Mesendoderm (in vitro differentiated cells): ENCODE measurements around the gene CCDC187.

Experiments
- DNase-seq: peaks from one replicate; pipeline ENCODE4 v3.0.0; 2013
- H2AK5ac ChIP-seq: 2 replicates; pipeline ENCODE4 v1.6.1; 2013; ENCODE audit warnings: low read length, inconsistent platforms
- H2BK120ac ChIP-seq: 2 replicates; pipeline ENCODE4 v1.6.1; 2013; ENCODE audit warnings: low read depth, mild to moderate bottlenecking, low read length, moderate library complexity, mixed read lengths
- H2BK15ac ChIP-seq: replicated peaks from 2 replicates; pipeline ENCODE4 v1.6.1; 2013; ENCODE audit warnings: low read depth, mild to moderate bottlenecking, moderate library complexity
- H2BK5ac ChIP-seq: 2 replicates; pipeline ENCODE4 v1.6.1; 2013; ENCODE audit warnings: low read length, inconsistent platforms
- H3K18ac ChIP-seq: 2 replicates; pipeline ENCODE4 v1.6.1; 2013; ENCODE audit warnings: mild to moderate bottlenecking, low read length, mixed read lengths
- H3K23ac ChIP-seq: one replicate; pipeline ENCODE4 v1.6.1; 2013; ENCODE audit warnings: low read length
- H3K27ac ChIP-seq: 2 replicates; pipeline ENCODE4 v1.5.1; 2013; ENCODE audit warnings: low read depth, mild to moderate bottlenecking, inconsistent platforms, low read length, moderate library complexity
- H3K27me3 ChIP-seq: 2 replicates; pipeline ENCODE4 v1.6.1; 2013; ENCODE audit warnings: low read length, control low read depth, mild to moderate bottlenecking, inconsistent platforms; ENCODE audit not compliant: insufficient read depth, poor library complexity
- H3K36me3 ChIP-seq: 2 replicates; pipeline ENCODE4 v1.6.1; 2013; ENCODE audit warnings: low read length, inconsistent platforms; ENCODE audit not compliant: control insufficient read depth, insufficient read depth
- H3K4ac ChIP-seq: one replicate; pipeline ENCODE4 v1.6.1; 2013; ENCODE audit warnings: low read depth, mild to moderate bottlenecking, low read length, moderate library complexity
- H3K4me1 ChIP-seq: 2 replicates; pipeline ENCODE4 v1.6.1; 2013; ENCODE audit warnings: low read depth, low read length, inconsistent platforms; ENCODE audit not compliant: control insufficient read depth
- H3K4me2 ChIP-seq: 2 replicates; pipeline ENCODE4 v1.6.1; 2013; ENCODE audit warnings: low read length
- H3K4me3 ChIP-seq: 2 replicates; pipeline ENCODE4 v1.5.1; 2013; ENCODE audit warnings: mild to moderate bottlenecking, low read length
- H3K56ac ChIP-seq: one replicate; pipeline ENCODE4 v1.6.1; 2013; ENCODE audit warnings: low read length
- H3K79me1 ChIP-seq: 2 replicates; pipeline ENCODE4 v1.6.1; 2013; ENCODE audit warnings: low read length, inconsistent platforms
- H3K79me2 ChIP-seq: 2 replicates; pipeline ENCODE4 v1.6.1; 2013; ENCODE audit warnings: mild to moderate bottlenecking, low read length; ENCODE audit not compliant: control insufficient read depth, insufficient read depth
- H3K9ac ChIP-seq: 2 replicates; pipeline ENCODE4 v1.6.1; 2013; ENCODE audit warnings: low read length, inconsistent platforms
- H4K5ac ChIP-seq: one replicate; pipeline ENCODE4 v1.6.1; 2013; ENCODE audit warnings: low read length
- H4K8ac ChIP-seq: one replicate; pipeline ENCODE4 v1.6.1; 2013; ENCODE audit warnings: low read depth, mild to moderate bottlenecking, control low read depth, low read length, moderate library complexity
- WGBS: extraction: QIAGEN DNeasy Blood & Tissue Kit; methylation state at CpG from one replicate; pipeline ENCODE4 v1.1.7; 2013; ENCODE audit warnings: low lambda C conversion rate, missing lambda C conversion rate; ENCODE audit not compliant: insufficient coverage; ENCODE audit errors: extremely low coverage; 5-methylcytosine and 5-hydroxymethylcytosine counted together

CCDC187 gene

GRCh38 chr9:136299116-136299515 is 4.8 kb downstream of the CCDC187 start:
- Histone ChIP-seq H3K36me3 (no peaks in the 10 kb centered on the region), H4K8ac (no peak overlapping the region), H3K27ac (no peak overlapping the region), H3K9ac (no peak overlapping the region), H3K79me2 (no peaks in the 10 kb centered on the region), H3K4me2 (no peak overlapping the region), H2BK120ac (no peak overlapping the region), H3K18ac (no peak overlapping the region), H3K4ac (no peak overlapping the region), H4K5ac (no peak overlapping the region), H2BK5ac (no peak overlapping the region), H3K79me1 (no peaks in the 10 kb centered on the region), H2BK15ac (no peak overlapping the region), H2AK5ac (no peak overlapping the region), H3K56ac (no peak overlapping the region), H3K4me1 (no peaks in the 10 kb centered on the region), H3K27me3 (no peaks in the 10 kb centered on the region), H3K23ac (no peak overlapping the region), H3K4me3 (no peak overlapping the region)
- no peak for DNase-seq
- WGBS, result no CpG with 5 or more reads among the region's 18 CpGs

DNA sequence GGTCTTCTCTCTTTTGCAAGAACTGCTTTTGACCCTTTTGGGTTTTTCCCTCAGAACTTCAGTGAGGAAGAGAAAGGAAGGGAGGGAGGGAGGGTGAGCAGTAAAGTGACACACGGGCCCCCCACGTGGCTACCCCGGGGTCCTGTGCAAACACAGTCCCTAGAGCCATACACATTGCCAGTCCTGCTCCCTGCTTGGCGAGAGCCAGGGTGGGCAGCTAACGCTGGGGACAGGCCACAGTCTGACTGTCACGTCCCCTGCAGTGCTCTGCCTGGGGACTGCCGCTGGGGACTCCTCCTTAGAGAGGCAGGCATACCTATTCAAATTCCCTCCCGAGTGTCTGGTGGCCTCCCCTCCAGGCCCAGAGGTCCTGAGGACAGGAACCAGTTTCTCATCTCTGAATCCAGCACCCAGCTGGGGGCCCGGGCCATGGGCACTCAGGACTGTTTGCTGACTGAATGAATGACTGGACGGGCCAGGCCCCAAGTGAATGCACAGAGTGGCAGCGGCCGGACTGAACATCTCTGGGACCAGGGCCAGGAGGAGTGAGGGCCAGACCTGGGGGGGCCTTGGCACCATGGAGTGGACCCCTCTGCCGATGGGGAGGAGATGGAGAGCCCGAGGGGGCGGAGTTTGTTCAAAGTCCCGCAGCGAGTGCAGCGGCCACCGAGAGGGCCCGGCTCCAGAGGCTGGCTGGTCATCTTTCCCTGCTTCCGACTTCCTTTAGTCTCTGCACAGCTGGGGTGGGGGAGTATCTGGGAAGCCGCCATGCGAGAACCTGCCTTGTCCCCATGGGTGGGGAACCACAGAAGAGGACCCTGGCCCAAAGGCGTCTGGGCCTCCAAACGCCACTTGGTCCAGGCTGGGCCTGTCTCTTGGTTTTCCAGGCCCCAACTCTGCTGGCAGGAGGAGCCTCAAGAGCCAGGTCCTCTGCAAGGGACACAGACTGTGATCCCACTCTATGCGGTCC is 5.8 kb downstream of the CCDC187 start:
- Histone ChIP-seq H3K27ac (no peak overlapping the region), H2AK5ac (no peak overlapping the region), H2BK120ac (no peak overlapping the region), H3K4me2 (no peak overlapping the region), H3K79me2 (no peaks in the 10 kb centered on the region), H3K23ac (no peak overlapping the region), H3K4ac (no peak overlapping the region), H3K27me3 (no peaks in the 10 kb centered on the region), H3K4me1 (no peaks in the 10 kb centered on the region), H2BK5ac (no peak overlapping the region), H3K36me3 (no peaks in the 10 kb centered on the region), H3K79me1 (no peaks in the 10 kb centered on the region), H3K56ac (no peak overlapping the region), H3K9ac (no peak overlapping the region), H3K18ac (no peak overlapping the region), H4K8ac (no peak overlapping the region), H4K5ac (no peak overlapping the region), H2BK15ac (no peak overlapping the region), H3K4me3 (no peak overlapping the region)
- DNase-seq, result no peak
- no CpG with 5 or more reads among the region's 26 CpGs for WGBS

DNA sequence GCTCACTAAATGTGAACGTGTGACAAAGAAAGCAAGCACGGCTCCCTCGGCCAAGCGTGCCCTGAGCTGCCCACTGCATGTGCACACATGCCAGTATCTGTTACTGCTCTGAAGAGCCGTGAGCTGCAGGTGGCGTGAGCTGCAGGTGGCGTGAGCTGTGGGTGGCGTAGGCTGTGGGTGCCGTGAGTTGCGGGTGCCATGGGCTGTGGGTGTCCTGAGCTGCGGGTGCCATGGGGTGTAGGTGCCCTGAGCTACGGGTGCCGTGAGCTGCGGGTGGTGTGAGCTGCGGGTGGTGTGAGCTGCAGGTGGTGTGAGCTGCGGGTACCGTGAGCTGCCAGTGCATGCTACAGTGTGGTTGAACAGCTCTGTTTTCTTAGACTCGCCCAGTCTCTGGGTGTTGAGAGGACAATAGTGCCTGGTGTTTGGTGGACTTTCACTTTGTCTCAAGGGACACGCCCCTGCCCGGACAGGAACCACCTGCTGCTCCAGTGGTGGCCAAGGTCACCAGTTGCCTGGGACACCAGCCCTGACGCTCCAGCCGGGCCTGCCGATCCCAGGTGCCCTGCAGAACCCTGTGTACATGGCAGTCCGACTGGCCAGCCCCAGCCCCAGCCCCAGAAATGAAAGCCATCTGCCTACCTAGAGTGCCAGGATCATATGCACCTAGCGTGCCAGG is 6.7 kb downstream of the CCDC187 start:
- no peak overlapping the region for H3K23ac ChIP-seq
- H3K9ac ChIP-seq, result no peak overlapping the region
- H2BK5ac ChIP-seq, result no peak overlapping the region
- H3K4me1 ChIP-seq, result no peaks in the 10 kb centered on the region
- no peak overlapping the region for H4K5ac ChIP-seq
- H3K4me3 ChIP-seq, result no peak overlapping the region
- no peaks in the 10 kb centered on the region for H3K79me1 ChIP-seq
- no peak overlapping the region for H2BK120ac ChIP-seq
- no peak for DNase-seq
- no peak overlapping the region for H2AK5ac ChIP-seq
- H2BK15ac ChIP-seq, result no peak overlapping the region
- no peak overlapping the region for H3K18ac ChIP-seq
- no peak overlapping the region for H3K4me2 ChIP-seq
- no peak overlapping the region for H3K56ac ChIP-seq
- H3K27me3 ChIP-seq, result no peaks in the 10 kb centered on the region
- H3K4ac ChIP-seq, result no peak overlapping the region
- no peak overlapping the region for H4K8ac ChIP-seq
- no peaks in the 10 kb centered on the region for H3K79me2 ChIP-seq
- H3K36me3 ChIP-seq, result no peaks in the 10 kb centered on the region
- WGBS, result no CpG with 5 or more reads among the region's 25 CpGs
- no peak overlapping the region for H3K27ac ChIP-seq

- Histone ChIP-seq H2BK15ac (no peak overlapping the region), H3K79me1 (no peaks in the 10 kb centered on the region), H3K23ac (no peak overlapping the region), H4K5ac (no peak overlapping the region), H2BK5ac (no peak overlapping the region), H3K27me3 (no peaks in the 10 kb centered on the region), H3K4me2 (no peak overlapping the region), H3K27ac (no peak overlapping the region), H3K18ac (no peak overlapping the region), H3K56ac (no peak overlapping the region), H3K79me2 (no peaks in the 10 kb centered on the region), H4K8ac (no peak overlapping the region), H2BK120ac (no peak overlapping the region), H3K36me3 (no peaks in the 10 kb centered on the region), H2AK5ac (no peak overlapping the region), H3K4me3 (no peak overlapping the region), H3K9ac (no peak overlapping the region), H3K4me1 (no peaks in the 10 kb centered on the region), H3K4ac (no peak overlapping the region)
- DNase-seq, result no peak
- no CpG with 5 or more reads among the region's 16 CpGs for WGBS
These were observed 7.4 kb downstream of the CCDC187 start for GRCh38 chr9:136296434-136297015.

DNA sequence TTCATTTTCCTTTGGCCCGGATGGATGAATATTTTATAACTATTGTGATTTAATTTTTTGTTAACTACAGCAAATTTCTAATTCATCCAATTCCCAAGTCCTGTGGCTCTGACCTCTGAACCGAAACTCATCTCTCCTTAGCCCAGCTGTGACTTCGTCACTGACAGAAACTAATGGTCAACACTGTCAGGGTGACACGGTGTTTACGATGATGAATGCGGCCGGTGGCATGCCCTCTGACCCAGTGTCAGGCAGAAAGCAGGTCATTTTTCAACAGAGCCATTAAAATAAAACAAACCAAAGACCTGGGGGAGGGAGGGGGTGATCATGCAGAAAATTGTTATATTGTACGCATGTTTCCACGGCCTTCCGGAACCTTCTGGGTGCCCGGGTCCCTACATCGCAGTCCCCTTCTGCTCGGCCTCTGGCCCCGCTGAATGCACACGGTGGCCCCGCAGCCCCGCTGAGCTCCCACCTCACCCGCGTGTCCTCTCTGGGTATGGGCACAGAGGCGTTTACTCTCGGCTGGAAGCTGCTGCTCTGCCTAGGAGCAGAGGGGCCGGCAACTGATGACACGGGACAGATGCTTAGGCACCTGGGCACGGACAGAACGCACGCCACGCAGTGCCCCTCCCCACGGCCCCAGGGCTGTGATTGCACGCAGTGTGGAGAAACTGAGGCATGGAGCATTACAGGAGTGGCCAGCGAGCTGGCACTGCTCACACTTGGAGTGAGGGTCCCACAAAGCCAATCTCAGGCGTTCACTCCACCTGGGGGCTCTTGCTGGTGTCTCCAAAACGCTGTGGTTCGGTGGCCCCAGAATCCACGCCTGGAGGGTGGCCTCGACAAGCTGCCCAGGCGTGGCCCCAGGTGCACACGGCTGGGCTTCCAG is 8.1 kb downstream of the CCDC187 start:
- no peak overlapping the region for H2BK5ac ChIP-seq
- no peak overlapping the region for H3K4ac ChIP-seq
- no peak overlapping the region for H3K23ac ChIP-seq
- no peak overlapping the region for H4K5ac ChIP-seq
- H3K4me1 ChIP-seq, result no peaks in the 10 kb centered on the region
- no peak for DNase-seq
- H3K27me3 ChIP-seq, result no peaks in the 10 kb centered on the region
- H3K36me3 ChIP-seq, result no peaks in the 10 kb centered on the region
- no peak overlapping the region for H3K18ac ChIP-seq
- no peak overlapping the region for H3K27ac ChIP-seq
- H3K4me3 ChIP-seq, result no peak overlapping the region
- H2BK15ac ChIP-seq, result no peak overlapping the region
- no peak overlapping the region for H3K4me2 ChIP-seq
- H2BK120ac ChIP-seq, result no peak overlapping the region
- no peak overlapping the region for H3K56ac ChIP-seq
- no peak overlapping the region for H3K9ac ChIP-seq
- no peaks in the 10 kb centered on the region for H3K79me1 ChIP-seq
- H4K8ac ChIP-seq, result no peak overlapping the region
- no peaks in the 10 kb centered on the region for H3K79me2 ChIP-seq
- whole genome bisulfite sequencing, result no CpG with 5 or more reads among the region's 37 CpGs
- H2AK5ac ChIP-seq, result no peak overlapping the region
